T-helper 2 cell treated with Interferon-gamma antibody and Interleukin-4, amounts not matched to agents 100 ng/mL and 5 ng/mL, for 36 hours (primary cell): ENCODE results near the gene BIRC2. TPM values are rescaled to one million over a fixed set of nuclear protein-coding genes. Genes with fewer than 3 reads are reported as not detected.

ENCODE experiments used
- total RNA-seq: library from RNA; stranded (reverse); gene quantifications from 2 replicates; pipeline ENCODE4 v1.2.3, GENCODE V29; 2022

The BIRC2 gene
- total RNA-seq, 1 donor from 2014 or later, result 28.2 TPM

Other genes starting within 250 kb of the BIRC2 start
- gene YAP1, start 236.8 kb upstream of the BIRC2 start, total RNA-seq, result not detected in 2 replicates
- gene BIRC3, start 29.7 kb upstream of the BIRC2 start, total RNA-seq, result 70.6 and 71.3 TPM in 2 replicates
- 380 and 403 TPM in 2 replicates for gene TMEM123, start 105.6 kb downstream of the BIRC2 start, total RNA-seq
- not detected in 2 replicates for gene MMP7, start 183.5 kb downstream of the BIRC2 start, total RNA-seq